Gastroesophageal sphincter (tissue), 3 donors: ENCODE results near the gene CALML3.

Experiments
- POLR2A ChIP-seq, 2 donors: fragments of 450-650 bp; IDR thresholded peaks; one replicate each; pipeline ENCODE4 v1.6.1; 2017; ENCODE audit warnings: antibody characterized with exemption in 2 of 2, mild to moderate bottlenecking in 2 of 2, moderate library complexity in 1 of 2
- TF ChIP-seq, protein P1 (sequence below), 4 experiments: fragments of 200-600 bp in 2 of 4; fragments of 450-650 bp in 2 of 4; sonication (generic) in 1 of 4; IDR thresholded peaks; one replicate each; pipeline ENCODE4 v1.5.1; 2017 to 2019; ENCODE audit warnings: antibody characterized with exemption in 4 of 4, mild to moderate bottlenecking in 2 of 4, moderate library complexity in 2 of 4

DNA sequence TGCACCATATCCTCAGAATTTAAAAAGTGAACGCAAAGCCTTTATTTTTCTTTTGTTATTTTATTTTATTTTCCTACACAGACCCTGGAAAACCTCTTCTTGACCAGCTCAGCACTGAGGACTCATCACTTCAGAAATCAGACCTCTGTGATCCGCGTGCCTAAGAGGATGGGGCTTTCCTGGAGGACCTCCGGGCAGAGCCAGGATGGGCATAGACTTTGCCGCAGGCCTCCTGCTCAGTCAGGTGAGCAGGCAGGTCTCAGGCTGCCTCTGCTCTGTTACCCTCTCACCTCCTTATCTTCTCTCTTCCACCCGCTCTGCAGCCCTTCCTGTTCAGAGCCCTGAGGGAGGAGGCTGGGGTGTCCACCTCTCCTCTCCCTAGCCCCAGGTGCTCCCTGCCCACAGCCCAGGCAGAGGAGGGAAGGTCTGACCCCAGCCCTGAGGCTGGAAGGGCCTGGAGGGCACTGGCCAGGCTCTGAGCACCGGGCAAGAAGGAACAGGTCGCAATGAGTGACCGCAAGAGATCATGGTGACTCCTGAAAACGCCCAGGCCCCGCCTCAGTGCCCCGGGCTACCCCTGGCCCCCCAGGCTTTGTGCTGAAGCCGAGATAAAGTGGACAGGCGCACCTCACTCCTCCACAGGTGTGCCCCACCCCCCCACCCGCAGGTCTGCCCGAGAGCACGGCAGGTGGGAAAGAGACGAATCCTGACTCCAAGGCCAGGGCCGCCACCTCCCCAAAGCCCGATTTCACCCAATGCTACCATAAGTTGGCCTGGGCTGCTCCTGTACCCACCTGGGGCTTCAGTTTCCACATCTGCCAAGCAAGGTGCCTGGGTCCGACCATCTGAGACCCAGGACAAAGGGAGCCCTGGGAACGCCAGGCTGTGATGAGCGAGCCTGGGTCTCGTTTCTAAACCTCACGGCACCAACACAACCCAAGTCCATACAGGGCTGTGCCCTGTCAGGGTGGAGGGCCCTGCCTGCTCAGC lies 28.2 kb upstream of the CALML3 start:
- TF ChIP-seq, protein P1, sequence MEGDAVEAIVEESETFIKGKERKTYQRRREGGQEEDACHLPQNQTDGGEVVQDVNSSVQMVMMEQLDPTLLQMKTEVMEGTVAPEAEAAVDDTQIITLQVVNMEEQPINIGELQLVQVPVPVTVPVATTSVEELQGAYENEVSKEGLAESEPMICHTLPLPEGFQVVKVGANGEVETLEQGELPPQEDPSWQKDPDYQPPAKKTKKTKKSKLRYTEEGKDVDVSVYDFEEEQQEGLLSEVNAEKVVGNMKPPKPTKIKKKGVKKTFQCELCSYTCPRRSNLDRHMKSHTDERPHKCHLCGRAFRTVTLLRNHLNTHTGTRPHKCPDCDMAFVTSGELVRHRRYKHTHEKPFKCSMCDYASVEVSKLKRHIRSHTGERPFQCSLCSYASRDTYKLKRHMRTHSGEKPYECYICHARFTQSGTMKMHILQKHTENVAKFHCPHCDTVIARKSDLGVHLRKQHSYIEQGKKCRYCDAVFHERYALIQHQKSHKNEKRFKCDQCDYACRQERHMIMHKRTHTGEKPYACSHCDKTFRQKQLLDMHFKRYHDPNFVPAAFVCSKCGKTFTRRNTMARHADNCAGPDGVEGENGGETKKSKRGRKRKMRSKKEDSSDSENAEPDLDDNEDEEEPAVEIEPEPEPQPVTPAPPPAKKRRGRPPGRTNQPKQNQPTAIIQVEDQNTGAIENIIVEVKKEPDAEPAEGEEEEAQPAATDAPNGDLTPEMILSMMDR (IDR thresholded peaks at IDR 0.05), result no peak
- no peak for TF ChIP-seq POLR2A (IDR thresholded peaks at IDR 0.05)
